Mucosa of descending colon (tissue), 3 donors: Measurements from ENCODE around the gene HS6ST1. TPM values are rescaled to one million over a fixed set of nuclear protein-coding genes. Genes with fewer than 3 reads are reported as not detected.

Experiments
- ATAC-seq: fragments of 200-7000 bp; cut with Tn5 transposase; one replicate; pipeline ENCODE4 v1.9.1; 2020; ENCODE audit warnings: mild to moderate bottlenecking, moderate library complexity
- DNase-seq, 3 donors: peaks; one replicate each; pipeline ENCODE4 v3.0.0-alpha.2; 2020
- H3K36me3 ChIP-seq: fragments of 200-600 bp; one replicate; pipeline ENCODE4 v1.8.0; 2021; ENCODE audit warnings: low read depth, mild to moderate bottlenecking
- H3K4me1 ChIP-seq: fragments of 200-600 bp; one replicate; pipeline ENCODE4 v1.8.0; 2021; ENCODE audit warnings: low read depth, mild to moderate bottlenecking
- H3K4me3 ChIP-seq: fragments of 200-600 bp; one replicate; pipeline ENCODE4 v1.8.0; 2021; ENCODE audit warnings: mild to moderate bottlenecking
- H3K9me3 ChIP-seq: fragments of 200-600 bp; one replicate; pipeline ENCODE4 v1.8.0; 2021; ENCODE audit warnings: mild to moderate bottlenecking
- CTCF ChIP-seq: fragments of 200-600 bp; IDR thresholded peaks from one replicate; pipeline ENCODE4 v1.8.0; 2022; ENCODE audit warnings: antibody characterized with exemption, mild to moderate bottlenecking
- intact Hi-C, 2 donors: fragments of 100-400 bp; cut with DNase I in 1 of 2; cut with micrococcal nuclease in 1 of 2; formaldehyde crosslinking; loops; one replicate each; pipeline versions ENCODE4 v1.11.0 to v1.11.1; 2022; cut with DNase I, micrococcal nuclease
- total RNA-seq, 3 donors: library from RNA; stranded (reverse); fragmentation: NEBNext Ultra II Directional in 2 of 3; extraction: Animal tissue kit (Norgen Biotek cat#: 25700) in 2 of 3; gene quantifications; one replicate each; pipeline versions ENCODE4 v1.2.1 to v1.2.4, GENCODE V29; 2021 to 2023
- donor health status: DM: no; HTN: no; CAD: no; lungs with moderate emphysema.
- donor health status: DM: no; HTN: no; CAD: no.
- donor health status: DM: no; HTN: yes; CAD: no.

Gene HS6ST1
- total RNA-seq, 3 donors from 2014 or later: 30.8 to 39.6 (median 32.2) TPM

- no peak for TF ChIP-seq CTCF
- intact Hi-C loops: no loop called here
- Histone ChIP-seq H3K9me3 (no peaks in the 10 kb centered on the region), H3K4me1 (no peaks in the 10 kb centered on the region), H3K4me3 (no peak overlapping the region), H3K36me3 (no peaks in the 10 kb centered on the region)
- ATAC-seq: peak; percentile 8
- no peak for DNase-seq
These were observed 28.5 kb upstream of the HS6ST1 start for GRCh38 chr2:128347171-128347558.

- Histone ChIP-seq H3K36me3 (no peaks in the 10 kb centered on the region), H3K4me3 (no peak overlapping the region), H3K9me3 (no peaks in the 10 kb centered on the region), H3K4me1 (no peaks in the 10 kb centered on the region)
- DNase-seq (no peak), ATAC-seq (no peak)
- TF ChIP-seq CTCF: no peak
- intact Hi-C loops: no loop called here
These were observed 27.9 kb upstream of the HS6ST1 start for GRCh38 chr2:128346291-128347170.

GRCh38 chr2:128345436-128346165, 26.9 kb upstream of the HS6ST1 start:
- TF ChIP-seq CTCF: no peak
- Histone ChIP-seq H3K4me1 (no peaks in the 10 kb centered on the region), H3K9me3 (no peaks in the 10 kb centered on the region), H3K4me3 (no peak overlapping the region), H3K36me3 (no peaks in the 10 kb centered on the region)
- ATAC-seq (no peak), DNase-seq (no peak)
- intact Hi-C loops: no loop called here

GRCh38 chr2:128344101-128344500, 25.4 kb upstream of the HS6ST1 start:
- DNase-seq (no peak), ATAC-seq (no peak)
- no peak for TF ChIP-seq CTCF
- Histone ChIP-seq H3K36me3 (no peaks in the 10 kb centered on the region), H3K4me1 (no peaks in the 10 kb centered on the region), H3K9me3 (no peaks in the 10 kb centered on the region), H3K4me3 (no peak overlapping the region)
- intact Hi-C loops: no loop called here

GRCh38 chr2:128343459-128343858, 24.8 kb upstream of the HS6ST1 start:
- no peaks in the 10 kb centered on the region for H3K9me3 ChIP-seq
- TF ChIP-seq CTCF: no peak
- ATAC-seq (no peak), DNase-seq (no peak)
- H3K36me3 ChIP-seq: no peaks in the 10 kb centered on the region
- intact Hi-C loops: no loop called here
- no peaks in the 10 kb centered on the region for H3K4me1 ChIP-seq
- no peak overlapping the region for H3K4me3 ChIP-seq
